HG02840 (cell line): ENCODE results near the gene IGF2BP1.
"Not testable (repeated sequence)": the region's sequence is repeated elsewhere in the genome, so short reads cannot be mapped to it uniquely, and the experiment has no call there.

Experiments used
- ATAC-seq: cut with Tn5 transposase; IDR thresholded peaks from one replicate; pipeline ENCODE4 v1.9.1; 2021; ENCODE audit warnings: mild to moderate bottlenecking, moderate library complexity, moderate number of reproducible peaks; ENCODE audit not compliant: unreplicated experiment, low FRiP score

IGF2BP1 gene

GRCh38 chr17:49049265-49049664, 52.1 kb downstream of the IGF2BP1 start:
- no peak for ATAC-seq

- ATAC-seq: no peak
Observed at GRCh38 chr17:49050611-49051010, 53.4 kb downstream of the IGF2BP1 start.

GRCh38 chr17:49051269-49051668, 54.1 kb downstream of the IGF2BP1 start:
- ATAC-seq: no peak

- ATAC-seq: no peak
Observed at GRCh38 chr17:49053171-49053829, 56.1 kb downstream of the IGF2BP1 start.

- no peak for ATAC-seq
Observed at GRCh38 chr17:49054342-49055092, 57.3 kb downstream of the IGF2BP1 start.

GRCh38 chr17:49055181-49055927, 58.2 kb downstream of the IGF2BP1 start:
- no peak for ATAC-seq

GRCh38 chr17:49061524-49061943, 64.3 kb downstream of the IGF2BP1 start:
- no peak for ATAC-seq

GRCh38 chr17:49063652-49064051, 66.5 kb downstream of the IGF2BP1 start:
- no peak for ATAC-seq

- ATAC-seq: no peak
Observed at GRCh38 chr17:49067163-49067562, 70.0 kb downstream of the IGF2BP1 start.

GRCh38 chr17:49069585-49070273, 72.5 kb downstream of the IGF2BP1 start:
- ATAC-seq: no peak

GRCh38 chr17:49071106-49071505, 73.9 kb downstream of the IGF2BP1 start:
- no peak for ATAC-seq

GRCh38 chr17:49074851-49075540, 77.8 kb downstream of the IGF2BP1 start:
- ATAC-seq: no peak

GRCh38 chr17:49076573-49077384, 79.6 kb downstream of the IGF2BP1 start:
- no peak for ATAC-seq

- no peak for ATAC-seq
Observed at GRCh38 chr17:49078248-49078647, 81.1 kb downstream of the IGF2BP1 start.

- ATAC-seq: no peak
Observed at GRCh38 chr17:49079840-49080663, 82.9 kb downstream of the IGF2BP1 start.

GRCh38 chr17:49082231-49082630, 85.0 kb downstream of the IGF2BP1 start:
- no peak for ATAC-seq

GRCh38 chr17:49085046-49085445, 87.9 kb downstream of the IGF2BP1 start:
- not testable (repeated sequence) for ATAC-seq

GRCh38 chr17:49085565-49086315, 88.6 kb downstream of the IGF2BP1 start:
- ATAC-seq: no peak
